Activated CD4-positive, alpha-beta T cell treated with anti-CD3 and anti-CD28 coated beads for 36 hours (primary cell): ENCODE measurements around the gene AURKB. TPM values are rescaled to one million over a fixed set of nuclear protein-coding genes. Genes with fewer than 3 reads are reported as not detected.

Experiments
- ATAC-seq: fragments of 200-7000 bp; cut with Tn5 transposase; one replicate; pipeline ENCODE4 v1.10.0; 2021; ENCODE audit warnings: mild to moderate bottlenecking, moderate library complexity
- CTCF ChIA-PET: fragments of 350-600 bp; sonication (Branson Sonifier 250); formaldehyde crosslinking; loops from one replicate; lab custom pipeline; 2021; ENCODE audit warnings: antibody characterized with exemption; lab: Charles Lee
- POLR2A ChIA-PET: fragments of 350-600 bp; sonication (Branson Sonifier 250); formaldehyde crosslinking; loops from one replicate; lab custom pipeline; 2021; ENCODE audit warnings: antibody characterized with exemption, inconsistent platforms; lab: Charles Lee
- DNase-seq: peaks from one replicate; pipeline ENCODE4 v3.0.0-alpha.2; 2020
- H3K27ac Mint-ChIP-seq: one replicate; pipeline ENCODE4 v1.8.0; 2021; ENCODE audit warnings: mixed read lengths
- H3K27me3 Mint-ChIP-seq: one replicate; pipeline ENCODE4 v1.8.0; 2021; ENCODE audit warnings: mixed read lengths
- H3K36me3 Mint-ChIP-seq: one replicate; pipeline ENCODE4 v1.8.0; 2021; ENCODE audit warnings: low read depth, mixed read lengths
- H3K4me1 Mint-ChIP-seq: one replicate; pipeline ENCODE4 v1.8.0; 2021; ENCODE audit warnings: mixed read lengths
- H3K4me3 Mint-ChIP-seq: one replicate; pipeline ENCODE4 v1.8.0; 2021; ENCODE audit warnings: mild to moderate bottlenecking, moderate library complexity, mixed read lengths
- H3K9me3 Mint-ChIP-seq: one replicate; pipeline ENCODE4 v1.8.0; 2021; ENCODE audit warnings: low read depth, mixed read lengths
- intact Hi-C, 2 experiments: fragments of 100-400 bp; cut with DNase I in 1 of 2; cut with micrococcal nuclease in 1 of 2; formaldehyde crosslinking; loops; one replicate each; pipeline versions ENCODE4 v1.14.2 to v1.15.1; 2022 to 2024; cut with DNase I, micrococcal nuclease
- total RNA-seq, 2 experiments: library from RNA; stranded (reverse); gene quantifications; one replicate each; pipeline ENCODE4 v1.2.3, GENCODE V29; 2021

The AURKB gene
- total RNA-seq, 2 experiments from 2014 or later: 173 to 226 TPM

DNA sequence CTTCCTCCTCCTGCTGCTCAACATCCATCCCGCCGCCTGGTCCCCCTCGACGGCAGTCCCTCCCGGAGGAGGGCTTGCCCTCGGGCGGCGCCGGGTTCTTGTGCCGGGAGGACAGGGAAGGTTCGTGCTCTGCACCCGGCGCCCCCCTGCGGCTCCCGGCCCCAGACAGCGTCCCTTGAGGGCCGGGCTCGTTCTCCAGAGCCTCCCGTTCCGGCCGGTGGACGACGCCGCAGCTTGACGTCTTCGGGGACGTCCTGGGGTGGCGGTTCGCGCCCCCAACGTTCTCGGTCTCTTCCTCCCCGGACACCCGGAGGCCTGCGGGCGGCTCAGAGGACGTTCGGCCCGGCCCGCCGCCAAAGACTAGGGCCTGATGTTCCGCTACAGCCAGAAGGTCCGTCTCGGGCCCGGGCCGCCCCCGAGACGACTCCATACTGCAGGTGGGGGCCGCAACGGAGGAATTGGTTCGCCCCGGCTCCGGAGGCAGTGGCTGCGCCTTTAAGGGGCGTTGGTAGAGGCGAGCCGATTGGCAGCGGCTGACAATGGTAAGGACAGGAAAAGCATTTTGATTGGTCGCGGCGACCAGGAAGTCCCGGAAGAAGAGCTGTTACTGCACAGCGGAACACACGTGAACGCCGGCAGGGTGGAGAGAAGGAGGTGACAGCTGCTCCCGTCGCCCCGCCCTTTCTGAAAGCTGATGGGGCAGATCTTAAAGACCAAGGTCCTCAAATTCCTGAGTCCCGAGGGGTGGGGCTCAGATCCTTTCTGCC is 20.5 kb downstream of the AURKB start, which contains the start of gene BORCS6:
Gene BORCS6, minus strand, starts transcription at position 470 of the 767 bp plus-strand sequence. Its CDS starts 40 bp downstream, at position 430.
- CTCF ChIA-PET: interaction anchor here (0.6 to 6.0 kb wide), 11 partner anchors 12 to 111 kb away, joined by 3 to 59 read pairs (median 4); partner anchors contain the start of genes ALOXE3, AURKB and CTC1
- peak; percentile 67 for ATAC-seq
- H3K9me3 Mint-ChIP-seq: no peaks in the 10 kb centered on the region

DNA sequence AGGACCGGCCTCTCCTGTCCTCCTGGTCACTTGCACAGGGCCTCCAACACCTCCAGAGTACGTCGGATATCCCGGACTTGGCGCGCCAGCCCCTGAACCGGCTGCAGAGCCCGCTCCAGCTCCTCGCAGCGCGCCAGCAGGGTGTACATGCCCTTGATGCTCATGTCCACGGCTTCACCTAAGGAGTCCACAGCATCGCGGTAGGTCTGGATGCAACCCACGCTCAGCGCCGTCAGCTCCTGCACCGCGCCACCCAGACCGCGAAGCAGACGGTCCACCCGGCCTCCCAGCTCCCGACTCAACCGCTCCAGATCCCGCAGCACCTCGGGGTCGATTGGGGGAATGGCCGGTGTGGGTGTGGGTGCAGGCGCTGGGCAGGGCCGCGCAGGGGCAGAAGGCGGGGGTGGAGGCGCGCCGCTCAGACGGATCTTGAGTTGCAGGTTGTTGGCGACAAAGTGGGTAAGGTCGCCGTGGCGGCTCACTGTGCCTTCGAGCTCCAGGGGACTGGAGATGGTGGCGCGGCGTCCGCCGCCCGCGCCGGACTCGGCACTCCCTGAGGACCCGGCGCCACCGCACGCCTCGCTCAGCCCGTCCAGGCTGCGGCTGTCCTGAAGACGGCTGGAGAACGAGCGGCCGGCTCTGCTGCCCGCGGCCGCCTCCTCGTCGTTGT is 21.2 kb downstream of the AURKB start:
- peaks cover 10% of the 10 kb centered on the region for H3K4me1 Mint-ChIP-seq
- ATAC-seq: no peak
- CTCF ChIA-PET: interaction anchor here (0.7 to 6.0 kb wide), 5 partner anchors 16 to 1165 kb away, joined by 3 to 59 read pairs (median 4); partner anchors contain the start of gene ALOXE3
- H3K27me3 Mint-ChIP-seq: no peaks in the 10 kb centered on the region
- H3K4me3 Mint-ChIP-seq: no peak overlapping the region
- peak; percentile 58 for DNase-seq
- intact Hi-C loops: no loop called here
- H3K27ac Mint-ChIP-seq: peak overlapping the region; percentile 86
- H3K9me3 Mint-ChIP-seq: no peaks in the 10 kb centered on the region
- H3K36me3 Mint-ChIP-seq: no peaks in the 10 kb centered on the region
- POLR2A ChIA-PET: interaction anchor here (1.1 to 4.7 kb wide), 8 partner anchors 16 to 69 kb away, joined by 3 to 78 read pairs (median 6); partner anchors contain the start of gene AURKB

More for the DNA sequence above, 20.5 kb downstream of the AURKB start, which contains the start of gene BORCS6:
- H3K4me3 Mint-ChIP-seq: no peak within 1 kb of the TSS
- POLR2A ChIA-PET: interaction anchor here (0.6 to 4.7 kb wide), 18 partner anchors 8 to 332 kb away, joined by 3 to 78 read pairs (median 4); partner anchors contain the start of genes CTC1, CYB5D1, NAA38 and PFAS
- H3K27ac Mint-ChIP-seq: peak within 1 kb of the TSS; percentile 86
- intact Hi-C loops: loop anchor here (1.0 kb wide), 2 partner anchors 20 to 245 kb away; partner anchors contain the start of genes AURKB (in 1 of the 2) and NDEL1 (in 1 of the 2)
- DNase-seq: peak; percentile 98
- H3K36me3 Mint-ChIP-seq: no peaks in the 10 kb centered on the region
- peaks cover 10% of the 10 kb centered on the region for H3K4me1 Mint-ChIP-seq
- H3K27me3 Mint-ChIP-seq: no peaks in the 10 kb centered on the region

DNA sequence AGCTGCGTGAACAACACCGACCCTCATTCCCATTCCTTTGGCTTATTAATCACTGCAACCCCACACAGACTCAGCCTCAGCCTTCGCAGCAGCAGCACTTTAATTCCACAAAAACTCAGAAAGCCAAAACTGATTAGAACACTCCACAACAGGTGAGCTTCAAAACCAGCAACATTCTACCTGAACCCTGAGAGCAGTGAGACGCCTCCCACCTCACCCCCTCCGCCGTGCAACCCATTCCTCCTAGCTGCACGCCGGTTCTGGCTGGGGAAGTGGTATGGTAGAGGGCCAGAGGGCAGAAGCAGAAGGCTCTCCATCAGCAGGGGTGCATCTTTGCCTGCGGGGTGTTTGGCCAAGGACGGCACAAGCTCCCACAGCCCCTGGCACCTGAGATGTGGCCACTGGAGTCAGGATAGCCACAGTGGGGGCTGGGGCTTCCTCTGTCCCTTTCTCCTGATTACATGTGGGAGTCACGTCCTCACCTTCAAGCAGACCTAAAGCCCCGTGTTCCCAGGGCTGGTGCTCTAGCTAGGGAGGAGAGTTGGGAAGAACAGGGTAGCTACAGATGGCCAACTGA is 22.0 kb downstream of the AURKB start:
- Mint-ChIP-seq H3K4me1 (peaks cover 13% of the 10 kb centered on the region), H3K9me3 (no peaks in the 10 kb centered on the region), H3K27me3 (no peaks in the 10 kb centered on the region), H3K4me3 (no peak overlapping the region), H3K27ac (no peak overlapping the region), H3K36me3 (no peaks in the 10 kb centered on the region)
- ChIA-PET CTCF (interaction anchor here (0.6 to 6.0 kb wide), 12 partner anchors 12 to 1178 kb away, joined by 3 to 59 read pairs (median 6); partner anchors contain the start of genes ALOXE3 and SLC25A35), POLR2A (interaction anchor here (0.5 to 4.7 kb wide), 9 partner anchors 15 to 69 kb away, joined by 3 to 78 read pairs (median 5); partner anchors contain the start of genes AURKB and CTC1)
- DNase-seq (peak; percentile 51), ATAC-seq (no peak)
- intact Hi-C loops: no loop called here

DNA sequence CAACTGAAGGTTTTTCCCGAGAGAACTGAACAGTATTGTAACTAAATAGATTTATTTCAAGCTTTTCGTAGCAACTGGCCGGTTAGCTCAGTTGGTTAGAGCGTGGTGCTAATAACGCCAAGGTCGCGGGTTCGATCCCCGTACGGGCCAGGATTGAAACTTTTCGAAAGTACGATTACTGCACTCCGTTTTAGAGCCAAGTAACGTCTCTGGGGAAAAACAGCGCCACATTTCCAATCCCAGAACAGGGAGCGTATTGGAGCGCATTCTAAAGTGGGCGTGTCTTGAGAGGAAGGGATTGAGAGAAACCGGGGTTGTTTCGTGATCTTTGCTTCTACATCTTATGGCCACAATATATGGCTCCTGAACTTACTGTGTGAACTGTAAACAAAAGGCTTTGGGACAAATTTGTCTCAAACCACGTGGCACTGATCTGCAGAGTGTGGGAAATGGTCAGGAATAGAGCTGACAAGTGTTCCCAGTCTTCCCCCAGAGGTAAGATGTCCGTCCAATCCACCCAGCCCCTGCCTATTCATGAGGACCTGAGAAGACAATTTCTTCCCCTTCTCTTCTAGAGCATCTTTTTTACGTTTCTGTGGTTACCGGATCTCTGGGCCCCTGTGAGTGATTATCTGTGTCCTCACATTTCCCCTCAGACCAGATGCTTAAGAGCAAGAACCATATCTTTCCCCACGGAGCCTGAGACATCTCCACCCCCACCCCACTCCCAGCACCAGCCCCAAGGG is 22.7 kb downstream of the AURKB start:
- ATAC-seq (peak; percentile 37), DNase-seq (peak; percentile 95)
- Mint-ChIP-seq H3K36me3 (no peaks in the 10 kb centered on the region), H3K4me1 (peaks cover 13% of the 10 kb centered on the region), H3K4me3 (no peak overlapping the region), H3K27me3 (no peaks in the 10 kb centered on the region), H3K27ac (no peak overlapping the region), H3K9me3 (no peaks in the 10 kb centered on the region)
- POLR2A ChIA-PET: interaction anchor here (0.5 to 4.7 kb wide), 10 partner anchors 14 to 101 kb away, joined by 3 to 78 read pairs (median 5); partner anchors contain the start of genes AURKB, CTC1 and RANGRF
- CTCF ChIA-PET: interaction anchor here (0.7 to 6.0 kb wide), 14 partner anchors 11 to 108 kb away, joined by 3 to 59 read pairs (median 6); partner anchors contain the start of genes ALOXE3, SLC25A35 and TMEM107
- intact Hi-C loops: loop anchor here (1.0 to 2.0 kb wide), 14 partner anchors 13 to 195 kb away; partner anchors contain the start of genes AURKB (in 1 of the 2), CTC1 (in 1 of the 2), PFAS (in 1 of the 2) and RANGRF (in 1 of the 2)

DNA sequence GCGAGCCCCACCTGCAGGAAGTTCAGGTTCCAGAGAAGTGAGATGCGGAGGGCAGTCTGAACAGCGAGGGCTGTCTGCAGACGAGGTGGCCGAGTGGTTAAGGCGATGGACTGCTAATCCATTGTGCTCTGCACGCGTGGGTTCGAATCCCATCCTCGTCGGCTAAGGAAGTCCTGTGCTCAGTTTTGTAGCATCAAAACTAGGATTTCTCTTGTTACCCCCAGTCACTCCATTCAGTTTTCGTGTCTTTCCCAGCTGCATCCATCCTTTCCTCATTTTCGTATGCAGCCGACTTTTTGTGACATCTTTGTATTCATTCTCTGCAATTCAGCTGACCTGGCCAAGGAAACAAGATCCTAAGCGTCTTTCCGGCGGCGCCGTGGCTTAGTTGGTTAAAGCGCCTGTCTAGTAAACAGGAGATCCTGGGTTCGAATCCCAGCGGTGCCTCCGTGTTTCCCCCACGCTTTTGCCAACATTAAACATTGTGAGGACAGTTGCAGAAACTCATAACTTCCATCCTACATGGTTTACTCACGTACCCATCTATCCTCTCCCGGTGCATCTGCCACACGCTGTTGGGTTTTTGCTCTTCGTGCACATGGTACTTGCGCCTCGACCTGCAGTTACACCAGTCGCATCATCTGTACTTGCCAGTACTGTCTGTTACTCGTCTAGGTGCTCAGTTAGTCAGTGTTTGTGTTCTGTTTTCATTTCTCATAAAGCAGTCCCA is 23.4 kb downstream of the AURKB start:
- ChIA-PET POLR2A (interaction anchor here (0.5 to 3.2 kb wide), 7 partner anchors 14 to 101 kb away, joined by 3 to 17 read pairs (median 7); partner anchors contain the start of genes AURKB, CTC1 and RANGRF), CTCF (interaction anchor here (0.7 to 6.0 kb wide), 11 partner anchors 10 to 109 kb away, joined by 3 to 59 read pairs (median 6); partner anchors contain the start of genes ALOXE3, SLC25A35 and TMEM107)
- no peak overlapping the region for H3K4me3 Mint-ChIP-seq
- ATAC-seq (peak; percentile 41), DNase-seq (peak; percentile 97)
- peaks cover 13% of the 10 kb centered on the region for H3K4me1 Mint-ChIP-seq
- no peaks in the 10 kb centered on the region for H3K27me3 Mint-ChIP-seq
- no peaks in the 10 kb centered on the region for H3K9me3 Mint-ChIP-seq
- intact Hi-C loops: loop anchor here (1.0 to 2.0 kb wide), 16 partner anchors 11 to 196 kb away; partner anchors contain the start of genes AURKB (in 1 of the 2), CTC1 (in 1 of the 2), PFAS (in 1 of the 2) and RANGRF (in 1 of the 2)
- no peaks in the 10 kb centered on the region for H3K36me3 Mint-ChIP-seq
- no peak overlapping the region for H3K27ac Mint-ChIP-seq

DNA sequence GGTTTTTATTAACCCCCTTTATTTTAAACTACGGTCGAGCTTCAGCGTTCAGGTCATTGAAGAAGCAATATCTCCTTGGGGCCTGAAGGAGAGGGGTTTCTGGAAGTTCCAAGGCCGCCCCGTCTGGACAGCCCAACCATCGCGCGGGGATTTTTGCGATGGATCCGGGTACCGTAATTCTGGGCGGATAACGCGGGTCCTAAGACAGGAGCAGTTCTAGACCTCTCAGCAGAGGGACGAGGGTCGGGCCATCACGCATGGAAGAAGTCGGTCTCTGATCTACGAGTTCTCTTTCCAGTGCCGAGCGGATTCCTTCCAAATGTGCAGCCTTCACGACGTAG is 24.0 kb downstream of the AURKB start:
- Mint-ChIP-seq H3K4me1 (peaks cover 13% of the 10 kb centered on the region), H3K9me3 (no peaks in the 10 kb centered on the region), H3K36me3 (no peaks in the 10 kb centered on the region), H3K4me3 (no peak overlapping the region), H3K27me3 (no peaks in the 10 kb centered on the region), H3K27ac (no peak overlapping the region)
- CTCF ChIA-PET: interaction anchor here (0.6 to 6.0 kb wide), 7 partner anchors 13 to 109 kb away, joined by 3 to 59 read pairs (median 7); partner anchors contain the start of genes ALOXE3 and SLC25A35
- intact Hi-C loops: loop anchor here (1.0 to 2.0 kb wide), 8 partner anchors 10 to 196 kb away; partner anchors contain the start of genes RANGRF (in 1 of the 2), RPL26 (in 1 of the 2) and TMEM107 (in 1 of the 2)
- no peak for DNase-seq
- POLR2A ChIA-PET: interaction anchor here (0.8 to 3.2 kb wide), 4 partner anchors 13 to 66 kb away, joined by 4 to 17 read pairs (median 10); partner anchors contain the start of gene AURKB
- ATAC-seq: no peak

DNA sequence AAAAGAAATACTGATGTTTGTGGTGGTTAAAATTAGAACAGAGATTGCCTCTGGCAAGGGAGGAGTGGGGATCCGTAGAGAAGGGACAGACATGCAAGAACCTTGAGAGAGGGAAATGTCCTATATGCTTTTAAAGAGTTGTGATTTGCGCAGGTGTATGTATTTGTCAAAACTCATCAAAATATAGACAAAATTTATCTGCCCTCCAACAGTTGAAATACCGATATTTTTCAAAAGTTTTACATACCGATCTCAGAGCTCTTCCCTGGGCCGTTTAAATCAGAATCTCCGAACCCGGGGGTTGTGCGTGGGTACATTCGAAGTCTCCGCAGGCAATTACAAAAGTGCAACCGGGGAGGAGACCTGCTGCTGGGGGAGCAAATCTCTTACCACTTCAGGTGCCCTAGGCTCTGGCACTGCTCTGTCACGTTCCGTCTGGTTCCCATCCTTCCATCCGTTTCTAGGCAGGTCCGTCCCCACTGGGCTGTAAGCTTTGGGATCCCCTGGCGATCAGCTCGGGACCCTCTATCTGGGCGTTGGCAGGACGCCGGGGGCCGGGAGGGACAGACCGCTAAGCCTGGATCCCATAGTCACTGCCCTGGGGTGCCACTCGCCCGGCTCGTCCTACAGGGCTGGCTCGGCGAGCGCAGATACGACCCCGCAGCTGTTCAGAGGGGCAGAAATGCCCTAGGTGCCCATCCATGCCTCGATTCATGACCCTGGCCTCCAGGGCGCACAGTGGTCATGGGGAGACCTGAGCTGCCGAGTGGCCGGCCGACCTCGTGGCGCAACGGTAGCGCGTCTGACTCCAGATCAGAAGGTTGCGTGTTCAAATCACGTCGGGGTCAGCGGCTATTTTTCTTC is 24.6 kb downstream of the AURKB start:
- intact Hi-C loops: loop anchor here (1.0 to 2.0 kb wide), 8 partner anchors 10 to 197 kb away; partner anchors contain the start of genes RANGRF (in 1 of the 2), RPL26 (in 1 of the 2) and TMEM107 (in 1 of the 2)
- Mint-ChIP-seq H3K4me3 (no peak overlapping the region), H3K27ac (no peak overlapping the region), H3K36me3 (no peaks in the 10 kb centered on the region), H3K9me3 (no peaks in the 10 kb centered on the region), H3K4me1 (peaks cover 11% of the 10 kb centered on the region), H3K27me3 (no peaks in the 10 kb centered on the region)
- ChIA-PET CTCF (interaction anchor here (0.6 to 6.0 kb wide), 8 partner anchors 10 to 110 kb away, joined by 3 to 59 read pairs (median 5); partner anchors contain the start of genes ALOXE3 and SLC25A35), POLR2A (interaction anchor here (0.8 to 1.5 kb wide), 3 partner anchors 12 to 66 kb away, joined by 4 to 14 read pairs (median 6); no protein-coding TSS in a partner anchor)
- ATAC-seq (peak; percentile 4), DNase-seq (peak; percentile 94)

DNA sequence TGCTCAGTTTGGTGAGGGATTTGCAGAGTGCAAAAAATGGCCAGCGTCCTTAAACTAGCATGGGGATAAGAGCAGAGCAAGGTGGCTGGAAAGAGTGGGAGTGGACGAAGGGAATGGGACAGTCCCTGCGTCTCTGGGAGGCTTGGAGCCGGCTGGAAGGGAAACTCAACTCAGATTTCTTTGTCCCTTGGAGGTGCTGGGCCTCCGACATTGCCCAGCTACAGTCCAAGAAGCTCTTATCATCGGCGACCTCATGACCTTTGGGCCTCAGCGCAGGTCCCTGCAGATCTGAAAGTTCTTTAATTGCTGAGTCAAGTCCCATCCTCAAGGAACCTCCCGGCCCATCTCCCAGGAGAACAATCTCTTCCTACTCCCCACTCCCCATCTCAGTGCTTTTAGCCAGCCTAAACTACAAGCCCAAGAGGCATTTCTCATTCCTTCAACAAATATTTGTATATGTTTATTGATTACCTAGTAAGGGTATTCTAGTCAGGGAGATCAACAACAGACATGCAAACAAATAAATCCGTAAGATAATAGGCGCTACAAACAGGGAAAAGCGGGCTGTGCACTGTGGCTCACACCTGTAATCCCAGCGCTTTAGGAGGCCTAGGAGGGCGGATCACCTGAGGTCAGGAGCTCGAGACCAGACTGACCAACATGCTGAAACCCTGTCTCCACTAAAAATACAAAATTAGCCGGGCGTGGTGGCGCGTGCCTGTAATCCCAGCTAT is 33.2 kb downstream of the AURKB start:
- Mint-ChIP-seq H3K27me3 (no peaks in the 10 kb centered on the region), H3K4me1 (peaks cover 40% of the 10 kb centered on the region), H3K4me3 (peak overlapping the region; percentile 95), H3K36me3 (no peaks in the 10 kb centered on the region), H3K9me3 (no peaks in the 10 kb centered on the region), H3K27ac (peak overlapping the region; percentile 87)
- POLR2A ChIA-PET: no interaction called here
- ATAC-seq (no peak), DNase-seq (no peak)
- CTCF ChIA-PET: interaction anchor here (0.6 to 1.5 kb wide), 6 partner anchors 10 to 124 kb away, joined by 3 to 5 read pairs (median 4); partner anchors contain the start of gene BORCS6
- intact Hi-C loops: loop anchor here in 1 of 2 experiments (1.0 kb wide), 1 partner anchor 9 kb away; no protein-coding TSS in a partner anchor
